K562 (cell line): ENCODE results near the gene FASTKD2. TPM values are rescaled to one million over a fixed set of nuclear protein-coding genes. Genes with fewer than 3 reads are reported as not detected.
A peak's percentile ranks its signal among the peaks of the same experiment; 100 is the strongest.

Source experiments
- BDP1 ChIP-seq: IDR thresholded peaks from 3 replicates; pipeline ENCODE4 v1.6.1; 2011; ENCODE audit not compliant: insufficient read length, insufficient read depth
- FOXA1 ChIP-seq: fragments of 450-650 bp; IDR thresholded peaks from 2 replicates; pipeline ENCODE4 v1.6.1; 2016; ENCODE audit warnings: mild to moderate bottlenecking, borderline replicate concordance
- MAFG ChIP-seq: fragments of 450-650 bp; conservative IDR thresholded peaks from 2 replicates; pipeline ENCODE4 v1.6.1; 2016; ENCODE audit warnings: missing genetic modification characterization, missing compliant biosample characterization
- MAFK ChIP-seq: IDR thresholded peaks from 2 replicates; pipeline ENCODE4 v1.6.1; 2011; ENCODE audit warnings: low read length, improper control_type of control experiment
- NFE2 ChIP-seq: IDR thresholded peaks from 2 replicates; pipeline ENCODE4 v1.6.1; 2014; ENCODE audit warnings: antibody characterized with exemption, low read depth
- NONO ChIP-seq, 2 experiments: fragments of 200-400 bp in 1 of 2; fragments of 450-650 bp in 1 of 2; formaldehyde crosslinking in 1 of 2; IDR thresholded peaks; 2 replicates each; pipeline ENCODE4 v1.6.1; 2017; ENCODE audit warnings: low read depth in 2 of 2, mild to moderate bottlenecking in 2 of 2, moderate library complexity in 2 of 2, low read length in 1 of 2
- PYGO2 ChIP-seq: fragments of 450-650 bp; IDR thresholded peaks from 2 replicates; pipeline ENCODE4 v1.6.1; 2016; ENCODE audit warnings: mild to moderate bottlenecking, missing genetic modification characterization, moderate library complexity, missing compliant biosample characterization
- SPI1 ChIP-seq: IDR thresholded peaks from 2 replicates; pipeline ENCODE4 v1.6.1; 2011; ENCODE audit warnings: low read depth, low read length, control low read depth, borderline replicate concordance
- SREBF1 ChIP-seq: fragments of 150-350 bp; IDR thresholded peaks from 2 replicates; pipeline ENCODE4 v1.6.1; 2014; ENCODE audit warnings: antibody characterized with exemption, low read depth, low read length, borderline replicate concordance
- TEAD2 ChIP-seq: fragments of 450-650 bp; IDR thresholded peaks from 2 replicates; pipeline ENCODE4 v1.6.1; 2016; ENCODE audit warnings: missing genetic modification characterization, control low read depth, missing compliant biosample characterization
- TRIM28 ChIP-seq: fragments of 450-650 bp; IDR thresholded peaks from 2 replicates; pipeline ENCODE4 v1.6.1; 2017
- ZFP36 ChIP-seq: fragments of 150-350 bp; IDR thresholded peaks from 2 replicates; pipeline ENCODE4 v1.6.1; 2018; ENCODE audit warnings: low read length, low read depth; ENCODE audit not compliant: partially characterized antibody
- ZZZ3 ChIP-seq: fragments of 450-650 bp; IDR thresholded peaks from 2 replicates; pipeline ENCODE4 v1.6.1; 2016; ENCODE audit warnings: antibody characterized with exemption, mild to moderate bottlenecking, moderate library complexity
- polyA plus RNA-seq, 8 experiments: library from polyadenylated mRNA; depleted of rRNA in 4 of 8; stranded (reverse) in 5 of 8; unstranded in 3 of 8; fragments of >200 nt; fragmentation: Nextera tagmentation in 2 of 8; fragmentation: Illumina TruSeq in 1 of 8; extraction: Ambion mirVana in 2 of 8; extraction: Trizol in 1 of 8; gene quantifications; 2 replicates each; pipeline versions ENCODE4 v1.2.1 to v1.2.3, GENCODE V29; 2011 to 2014; ENCODE audit warnings: inconsistent platforms in 1 of 8, missing spikeins in 1 of 8
- total RNA-seq, 7 experiments: library from RNA; depleted of rRNA in 6 of 7; stranded (reverse); fragments of >200 nt in 6 of 7; fragmentation: Illumina TruSeq in 2 of 7; extraction: Trizol in 2 of 7; gene quantifications; 2 replicates each; pipeline versions ENCODE4 v1.2.1 to v1.2.3, GENCODE V29; 2011 to 2021; ENCODE audit warnings: low replicate concordance in 1 of 7
- TF ChIP-seq, protein P1 (sequence below): fragments of 450-650 bp; formaldehyde crosslinking; IDR thresholded peaks from 2 replicates; pipeline ENCODE4 v1.4.0; 2022; ENCODE audit warnings: missing genetic modification characterization
- TF ChIP-seq, protein P2 (sequence below): fragments of 250-450 bp; sonication (Bioruptor Pico); IDR thresholded peaks from 2 replicates; pipeline ENCODE4 v1.5.0; 2022; ENCODE audit warnings: mild to moderate bottlenecking
- TF ChIP-seq, protein P3 (sequence below): sonication (generic); formaldehyde crosslinking; IDR thresholded peaks from 2 replicates; pipeline ENCODE4 v1.8.0; 2022; ENCODE audit warnings: mild to moderate bottlenecking, missing genetic modification reagents, borderline replicate concordance
- TF ChIP-seq, protein P4 (sequence below): fragments of 250-450 bp; sonication (Bioruptor Pico); IDR thresholded peaks from 2 replicates; pipeline ENCODE4 v1.4.0; 2020

The FASTKD2 gene
- total and polyA plus RNA-seq, 9 of the 15 experiments (the other 6 are each of a cell fraction or from before 2014, with no cell fraction given) = 20.8 to 90.6 (median 39.1) TPM

DNA sequence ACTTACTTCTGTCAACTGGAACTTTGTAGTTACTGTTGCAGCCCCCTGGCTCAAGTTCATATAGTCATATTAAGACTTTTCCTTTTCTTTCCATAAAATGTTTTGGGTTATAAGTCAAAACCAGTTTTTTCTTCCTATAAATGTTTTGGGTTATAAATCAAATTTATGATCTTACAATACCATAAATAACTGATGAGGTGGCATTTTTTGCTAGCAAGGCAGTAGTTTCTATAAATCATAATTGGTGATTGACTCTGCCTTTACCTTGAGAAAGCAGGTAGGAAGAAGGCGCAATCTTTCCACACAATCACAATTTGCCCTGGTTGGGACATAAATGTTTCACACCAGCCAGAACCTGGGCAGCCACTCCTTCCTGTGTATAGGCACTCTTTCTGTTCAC lies 42.1 kb upstream of the FASTKD2 start (continued):
- TF ChIP-seq NONO (IDR thresholded peaks at IDR 0.05; ENCODE audit: low read depth in 2 of 2, low read length in 1 of 2) (no peak), MAFK (peak; percentile 45; the same call in 1 of the 2 replicates), SREBF1 (no peak), ZZZ3 (no peak), TRIM28 (no peak), SPI1 (no peak), TEAD2 (tag) (no peak), PYGO2 (tag) (no peak), BDP1 (no peak), FOXA1 (no peak), NFE2 (no peak), MAFG (tag) (0 out of 2 replicates have a peak, but pooled peaks have one; percentile 19), ZFP36 (no peak)
- TF ChIP-seq, protein P1, sequence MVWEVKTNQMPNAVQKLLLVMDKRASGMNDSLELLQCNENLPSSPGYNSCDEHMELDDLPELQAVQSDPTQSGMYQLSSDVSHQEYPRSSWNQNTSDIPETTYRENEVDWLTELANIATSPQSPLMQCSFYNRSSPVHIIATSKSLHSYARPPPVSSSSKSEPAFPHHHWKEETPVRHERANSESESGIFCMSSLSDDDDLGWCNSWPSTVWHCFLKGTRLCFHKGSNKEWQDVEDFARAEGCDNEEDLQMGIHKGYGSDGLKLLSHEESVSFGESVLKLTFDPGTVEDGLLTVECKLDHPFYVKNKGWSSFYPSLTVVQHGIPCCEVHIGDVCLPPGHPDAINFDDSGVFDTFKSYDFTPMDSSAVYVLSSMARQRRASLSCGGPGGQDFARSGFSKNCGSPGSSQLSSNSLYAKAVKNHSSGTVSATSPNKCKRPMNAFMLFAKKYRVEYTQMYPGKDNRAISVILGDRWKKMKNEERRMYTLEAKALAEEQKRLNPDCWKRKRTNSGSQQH (CRISPR knock-in tag) = no peak
- TF ChIP-seq, protein P2, sequence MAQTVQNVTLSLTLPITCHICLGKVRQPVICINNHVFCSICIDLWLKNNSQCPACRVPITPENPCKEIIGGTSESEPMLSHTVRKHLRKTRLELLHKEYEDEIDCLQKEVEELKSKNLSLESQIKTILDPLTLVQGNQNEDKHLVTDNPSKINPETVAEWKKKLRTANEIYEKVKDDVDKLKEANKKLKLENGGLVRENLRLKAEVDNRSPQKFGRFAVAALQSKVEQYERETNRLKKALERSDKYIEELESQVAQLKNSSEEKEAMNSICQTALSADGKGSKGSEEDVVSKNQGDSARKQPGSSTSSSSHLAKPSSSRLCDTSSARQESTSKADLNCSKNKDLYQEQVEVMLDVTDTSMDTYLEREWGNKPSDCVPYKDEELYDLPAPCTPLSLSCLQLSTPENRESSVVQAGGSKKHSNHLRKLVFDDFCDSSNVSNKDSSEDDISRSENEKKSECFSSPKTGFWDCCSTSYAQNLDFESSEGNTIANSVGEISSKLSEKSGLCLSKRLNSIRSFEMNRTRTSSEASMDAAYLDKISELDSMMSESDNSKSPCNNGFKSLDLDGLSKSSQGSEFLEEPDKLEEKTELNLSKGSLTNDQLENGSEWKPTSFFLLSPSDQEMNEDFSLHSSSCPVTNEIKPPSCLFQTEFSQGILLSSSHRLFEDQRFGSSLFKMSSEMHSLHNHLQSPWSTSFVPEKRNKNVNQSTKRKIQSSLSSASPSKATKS = no peak
- TF ChIP-seq, protein P3, sequence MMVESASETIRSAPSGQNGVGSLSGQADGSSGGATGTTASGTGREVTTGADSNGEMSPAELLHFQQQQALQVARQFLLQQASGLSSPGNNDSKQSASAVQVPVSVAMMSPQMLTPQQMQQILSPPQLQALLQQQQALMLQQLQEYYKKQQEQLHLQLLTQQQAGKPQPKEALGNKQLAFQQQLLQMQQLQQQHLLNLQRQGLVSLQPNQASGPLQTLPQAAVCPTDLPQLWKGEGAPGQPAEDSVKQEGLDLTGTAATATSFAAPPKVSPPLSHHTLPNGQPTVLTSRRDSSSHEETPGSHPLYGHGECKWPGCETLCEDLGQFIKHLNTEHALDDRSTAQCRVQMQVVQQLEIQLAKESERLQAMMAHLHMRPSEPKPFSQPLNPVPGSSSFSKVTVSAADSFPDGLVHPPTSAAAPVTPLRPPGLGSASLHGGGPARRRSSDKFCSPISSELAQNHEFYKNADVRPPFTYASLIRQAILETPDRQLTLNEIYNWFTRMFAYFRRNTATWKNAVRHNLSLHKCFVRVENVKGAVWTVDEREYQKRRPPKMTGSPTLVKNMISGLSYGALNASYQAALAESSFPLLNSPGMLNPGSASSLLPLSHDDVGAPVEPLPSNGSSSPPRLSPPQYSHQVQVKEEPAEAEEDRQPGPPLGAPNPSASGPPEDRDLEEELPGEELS (CRISPR knock-in tag) = no peak
- TF ChIP-seq, protein P4, sequence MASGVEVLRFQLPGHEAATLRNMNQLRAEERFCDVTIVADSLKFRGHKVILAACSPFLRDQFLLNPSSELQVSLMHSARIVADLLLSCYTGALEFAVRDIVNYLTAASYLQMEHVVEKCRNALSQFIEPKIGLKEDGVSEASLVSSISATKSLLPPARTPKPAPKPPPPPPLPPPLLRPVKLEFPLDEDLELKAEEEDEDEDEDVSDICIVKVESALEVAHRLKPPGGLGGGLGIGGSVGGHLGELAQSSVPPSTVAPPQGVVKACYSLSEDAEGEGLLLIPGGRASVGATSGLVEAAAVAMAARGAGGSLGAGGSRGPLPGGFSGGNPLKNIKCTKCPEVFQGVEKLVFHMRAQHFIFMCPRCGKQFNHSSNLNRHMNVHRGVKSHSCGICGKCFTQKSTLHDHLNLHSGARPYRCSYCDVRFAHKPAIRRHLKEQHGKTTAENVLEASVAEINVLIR (CRISPR knock-in tag) = no peak
- TF ChIP-seq, all 486 proteins: peak for 4
